Natural killer cell (primary cell): ENCODE data around the gene ELAVL2. TPM values are rescaled to one million over a fixed set of nuclear protein-coding genes. Genes with fewer than 3 reads are reported as not detected.

Experiments
- ATAC-seq, 3 donors: fragments of 150-1000 bp in 2 of 3; fragments of 200-7000 bp in 1 of 3; cut with Tn5 transposase; 1 replicate in 1 of 3; 2 replicates in 2 of 3; pipeline ENCODE4 v1.10.0; 2021; ENCODE audit warnings: mild to moderate bottlenecking in 2 of 3, moderate library complexity in 2 of 3
- DNase-seq, 2 donors: peaks; one replicate each; pipeline versions ENCODE4 v3.0.0 to v3.0.0-alpha.2; 2013 to 2021; ENCODE audit warnings: mixed read lengths in 1 of 2
- H3K27ac ChIP-seq: one replicate; pipeline ENCODE4 v1.5.1; 2013; ENCODE audit warnings: mild to moderate bottlenecking, low read length
- H3K27me3 ChIP-seq: one replicate; pipeline ENCODE4 v1.6.1; 2013; ENCODE audit warnings: low read length; ENCODE audit not compliant: control insufficient read depth, insufficient read depth
- H3K36me3 ChIP-seq: one replicate; pipeline ENCODE4 v1.6.1; 2013; ENCODE audit warnings: low read length; ENCODE audit not compliant: control insufficient read depth, insufficient read depth
- H3K4me1 ChIP-seq: one replicate; pipeline ENCODE4 v1.6.1; 2013; ENCODE audit warnings: low read length; ENCODE audit not compliant: control insufficient read depth, insufficient read depth
- H3K4me3 ChIP-seq: one replicate; pipeline ENCODE4 v1.5.1; 2013; ENCODE audit warnings: low read length
- H3K9me3 ChIP-seq: one replicate; pipeline ENCODE4 v1.6.1; 2013; ENCODE audit warnings: low read length; ENCODE audit not compliant: control insufficient read depth, insufficient read depth
- H3K27ac Mint-ChIP-seq, 2 donors: one replicate each; pipeline ENCODE4 v1.8.0; 2022; ENCODE audit warnings: mild to moderate bottlenecking in 2 of 2, mixed read lengths in 2 of 2, moderate library complexity in 1 of 2
- H3K27me3 Mint-ChIP-seq, 2 donors: one replicate each; pipeline ENCODE4 v1.8.0; 2022; ENCODE audit warnings: low read depth in 2 of 2, mixed read lengths in 2 of 2
- H3K36me3 Mint-ChIP-seq: one replicate; pipeline ENCODE4 v1.8.0; 2022; ENCODE audit warnings: mixed read lengths
- H3K4me1 Mint-ChIP-seq, 2 donors: one replicate each; pipeline ENCODE4 v1.8.0; 2022; ENCODE audit warnings: mixed read lengths in 2 of 2
- H3K4me3 Mint-ChIP-seq: one replicate; pipeline ENCODE4 v1.8.0; 2022; ENCODE audit warnings: mild to moderate bottlenecking, moderate library complexity, mixed read lengths
- H3K9me3 Mint-ChIP-seq, 2 donors: one replicate each; pipeline ENCODE4 v1.8.0; 2022; ENCODE audit warnings: mixed read lengths in 2 of 2
- CTCF ChIP-seq: fragments of 200-600 bp; IDR thresholded peaks from one replicate; pipeline ENCODE4 v1.8.0; 2022; ENCODE audit warnings: antibody characterized with exemption
- WGBS: methylation state at CpG from one replicate; pipeline ENCODE4 v1.1.7; 2013; ENCODE audit warnings: missing lambda C conversion rate; ENCODE audit not compliant: insufficient coverage; 5-methylcytosine and 5-hydroxymethylcytosine counted together
- intact Hi-C: fragments of 100-400 bp; cut with micrococcal nuclease; formaldehyde crosslinking; loops from one replicate; pipeline ENCODE4 v1.14.2; 2022
- total RNA-seq, 4 donors: library from RNA; stranded (reverse); fragments of 120-200 nt in 1 of 4; gene quantifications; one replicate each; pipeline versions ENCODE4 v1.2.3 to v1.2.4, GENCODE V29; 2013 to 2022

ELAVL2 gene
- total RNA-seq, result not detected
- not detected for total RNA-seq (2013)

- H3K4me3 ChIP-seq, result no peak within 1 kb of the TSS
- Mint-ChIP-seq H3K36me3 (no peaks in the 10 kb centered on the region), H3K4me3 (no peak within 1 kb of the TSS), H3K9me3 (peaks cover 6 to 9% of the 10 kb centered on the region in 2 donors), H3K27me3 (peaks cover 8 to 12% of the 10 kb centered on the region in 2 donors), H3K27ac (no peak within 1 kb of the TSS), H3K4me1 (no peaks in the 10 kb centered on the region)
- no peak for TF ChIP-seq CTCF
- peaks cover 36% of the 10 kb centered on the region for H3K27me3 ChIP-seq
- 5% methylated on average over 30 of the region's 30 CpGs for WGBS
- H3K4me1 ChIP-seq, result no peaks in the 10 kb centered on the region
- ATAC-seq (no peak), DNase-seq (peak in 1 of 2 donors; percentile 36)
- intact Hi-C loops, result no loop called here
- peaks cover 32% of the 10 kb centered on the region for H3K9me3 ChIP-seq
- no peaks in the 10 kb centered on the region for H3K36me3 ChIP-seq
- H3K27ac ChIP-seq, result no peak within 1 kb of the TSS
Measured at GRCh38 chr9:23826120-23826629, at the start of gene ELAVL2. Gene ELAVL2, minus strand, starts transcription at chr9:23826240. Its CDS starts 64,006 bp downstream, at chr9:23762234.

DNA sequence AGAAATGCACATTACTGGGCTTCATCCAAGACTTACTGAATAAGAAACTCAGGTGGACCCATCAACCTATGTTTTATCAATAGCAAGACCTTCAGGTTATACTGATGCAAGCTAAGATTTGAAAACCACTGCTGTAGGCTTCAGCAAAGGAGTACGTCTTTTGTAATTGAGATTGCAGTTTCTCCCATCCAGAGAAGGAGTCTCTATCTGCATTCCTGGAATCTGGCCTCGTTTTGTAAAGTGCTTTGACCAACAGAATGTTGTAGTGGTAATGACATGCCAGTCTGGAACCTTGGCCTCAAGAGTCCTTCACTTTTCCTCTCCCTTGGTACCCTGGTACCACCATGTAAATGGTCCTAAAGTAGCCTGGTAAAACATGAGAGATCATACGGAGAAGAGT lies 32.2 kb upstream of the ELAVL2 start:
- no peak overlapping the region for H3K27ac Mint-ChIP-seq
- no peaks in the 10 kb centered on the region for H3K4me1 ChIP-seq
- H3K9me3 Mint-ChIP-seq, result peaks cover 13 to 14% of the 10 kb centered on the region in 2 donors
- no peaks in the 10 kb centered on the region for H3K27me3 ChIP-seq
- no peak overlapping the region for H3K4me3 Mint-ChIP-seq
- ATAC-seq (no peak), DNase-seq (no peak)
- H3K27me3 Mint-ChIP-seq, result no peaks in the 10 kb centered on the region
- WGBS, result 75% methylated on average over 3 of the region's 3 CpGs
- no peaks in the 10 kb centered on the region for H3K4me1 Mint-ChIP-seq
- intact Hi-C loops, result no loop called here
- H3K9me3 ChIP-seq, result no peaks in the 10 kb centered on the region
- TF ChIP-seq CTCF, result no peak
- no peak overlapping the region for H3K27ac ChIP-seq
- H3K36me3 Mint-ChIP-seq, result peaks cover 2% of the 10 kb centered on the region
- H3K4me3 ChIP-seq, result no peak overlapping the region
- H3K36me3 ChIP-seq, result no peaks in the 10 kb centered on the region

DNA sequence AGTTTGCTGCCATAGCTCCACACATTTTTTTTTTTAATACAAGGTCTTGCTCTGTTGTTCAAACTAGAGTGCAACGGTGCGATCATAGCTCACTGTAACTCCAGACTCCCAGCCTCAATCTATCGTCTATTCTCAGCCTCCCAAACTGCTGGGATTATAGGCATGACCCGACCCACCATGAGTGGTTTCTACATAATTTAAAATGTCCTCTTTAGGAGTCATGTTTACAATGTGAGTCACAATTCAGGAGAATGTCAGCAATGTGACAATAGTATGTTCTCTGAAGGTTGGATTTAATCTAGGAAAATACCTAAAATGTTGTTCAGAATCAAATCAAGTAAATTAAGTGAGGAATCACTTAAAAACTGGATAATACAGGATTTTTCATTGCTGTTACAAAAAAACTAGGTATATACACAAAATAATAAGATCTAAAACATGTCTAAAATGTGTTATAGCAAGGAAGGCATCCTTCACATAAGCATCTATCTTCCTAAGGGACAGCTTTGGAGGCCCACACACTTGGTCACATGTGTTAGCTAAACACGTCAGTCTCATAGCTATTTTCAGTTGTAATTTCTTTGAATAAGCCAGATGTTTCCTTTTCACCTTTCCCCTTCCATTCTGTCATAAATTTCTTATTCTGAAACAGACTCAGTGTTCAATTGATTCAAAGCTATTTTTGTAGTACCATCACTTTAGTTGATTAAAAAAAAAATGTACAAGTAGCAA lies 30.0 kb upstream of the ELAVL2 start:
- Histone ChIP-seq H3K27ac (no peak overlapping the region), H3K4me3 (no peak overlapping the region), H3K36me3 (no peaks in the 10 kb centered on the region), H3K9me3 (peaks cover 8% of the 10 kb centered on the region), H3K27me3 (peaks cover 8% of the 10 kb centered on the region), H3K4me1 (no peaks in the 10 kb centered on the region)
- TF ChIP-seq CTCF, result no peak
- DNase-seq, result no peak
- Mint-ChIP-seq H3K4me3 (no peak overlapping the region), H3K4me1 (no peaks in the 10 kb centered on the region), H3K27ac (no peak overlapping the region), H3K9me3 (peaks cover 14 to 15% of the 10 kb centered on the region in 2 donors), H3K27me3 (peaks cover 0 to 4% of the 10 kb centered on the region in 2 donors), H3K36me3 (no peaks in the 10 kb centered on the region)
- ATAC-seq, result no peak
- intact Hi-C loops, result no loop called here
- WGBS, result 68% methylated on average over 5 of the region's 5 CpGs
